DND-41 (cell line): ENCODE data around the gene HDHD3.

ENCODE experiments used
- CTCF ChIP-seq: IDR thresholded peaks from 2 replicates; pipeline ENCODE4 v1.5.1; 2012; ENCODE audit warnings: borderline replicate concordance, low read length, moderate library complexity, mild to moderate bottlenecking; ENCODE audit not compliant: poor library complexity, severe bottlenecking; ENCODE audit errors: extremely low read depth
- EZH2 ChIP-seq: IDR thresholded peaks from 3 replicates; pipeline ENCODE4 v1.6.1; 2012; ENCODE audit warnings: borderline replicate concordance, low read depth, mild to moderate bottlenecking, moderate library complexity, low read length, inconsistent platforms; ENCODE audit not compliant: severe bottlenecking

DNA sequence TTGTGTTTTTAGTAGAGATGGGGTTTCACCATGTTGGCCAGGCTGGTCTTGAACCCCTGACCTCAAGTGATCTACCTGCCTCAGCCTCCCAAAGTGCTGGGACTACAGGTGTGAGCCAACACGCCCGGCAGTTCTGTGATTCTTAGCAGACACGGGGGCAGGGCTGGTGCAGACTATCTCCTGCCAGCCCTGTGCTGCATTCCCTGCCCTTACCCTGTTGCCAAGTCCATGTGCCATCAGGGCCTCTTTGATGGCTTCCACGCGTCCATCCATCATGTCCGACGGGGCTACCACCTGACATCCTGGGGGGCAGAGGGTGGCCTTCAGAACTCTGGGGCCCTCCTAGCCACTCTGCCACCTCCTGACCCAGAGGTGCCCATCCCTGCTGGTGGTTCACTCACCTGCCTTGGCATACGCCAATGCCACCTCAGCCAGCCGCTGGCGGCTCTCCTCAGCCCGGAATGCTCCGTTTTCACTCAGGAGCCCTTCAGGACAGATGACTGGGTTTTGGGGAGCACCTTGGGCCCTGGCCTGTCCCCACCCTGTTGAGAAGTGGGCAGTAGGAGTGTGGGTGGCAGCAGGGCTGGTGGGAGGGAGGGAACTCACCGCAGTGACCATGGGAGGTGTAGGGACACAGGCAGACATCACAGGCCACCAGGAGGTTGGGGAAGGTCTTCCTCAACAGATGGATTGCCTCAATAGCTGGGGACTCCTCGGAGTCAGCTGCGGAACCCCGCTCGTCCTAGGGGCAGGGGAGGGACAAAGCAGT, 13.6 kb upstream of the HDHD3 start:
- TF ChIP-seq CTCF (no peak), EZH2 (no peak)
